IPS-NIHi7 (cell line): ENCODE measurements around the gene KCNH4.
A peak's percentile ranks its signal among the peaks of the same experiment; 100 is the strongest.
"Not testable (repeated sequence)": the region's sequence is repeated elsewhere in the genome, so short reads cannot be mapped to it uniquely, and the experiment has no call there.

Source experiments
- DNase-seq: peaks from one replicate; pipeline ENCODE4 v3.0.0; 2012; ENCODE audit warnings: mixed read lengths; ENCODE audit errors: extremely low spot score

The KCNH4 gene

GRCh38 chr17:42178817-42179216 is 2.1 kb downstream of the KCNH4 start:
- DNase-seq, result no peak

- DNase-seq, result no peak
Observed at GRCh38 chr17:42177684-42178083, 3.3 kb downstream of the KCNH4 start.

- DNase-seq, result no peak
Observed at GRCh38 chr17:42174126-42174783, 6.7 kb downstream of the KCNH4 start.

GRCh38 chr17:42171831-42172230 is 9.1 kb downstream of the KCNH4 start:
- peak; percentile 57 for DNase-seq

- DNase-seq, result no peak
Observed at GRCh38 chr17:42169351-42169750, 11.6 kb downstream of the KCNH4 start.

GRCh38 chr17:42167807-42168206 is 13.1 kb downstream of the KCNH4 start:
- DNase-seq, result no peak

- no peak for DNase-seq
Observed at GRCh38 chr17:42166196-42166763, 14.7 kb downstream of the KCNH4 start.

GRCh38 chr17:42165751-42166150 is 15.2 kb downstream of the KCNH4 start:
- DNase-seq, result no peak

GRCh38 chr17:42163696-42164407 is 17.1 kb downstream of the KCNH4 start:
- no peak for DNase-seq

- peak; percentile 81 for DNase-seq
Observed at GRCh38 chr17:42163113-42163512, 17.8 kb downstream of the KCNH4 start.

GRCh38 chr17:42160531-42160910 is 20.4 kb downstream of the KCNH4 start:
- no peak for DNase-seq

GRCh38 chr17:42159796-42160530 is 21.0 kb downstream of the KCNH4 start:
- no peak for DNase-seq

GRCh38 chr17:42155614-42156045 is 25.3 kb downstream of the KCNH4 start:
- DNase-seq, result peak; percentile 68

- no peak for DNase-seq
Observed at GRCh38 chr17:42153919-42154742, 26.8 kb downstream of the KCNH4 start.

GRCh38 chr17:42146911-42147607 is 33.9 kb downstream of the KCNH4 start:
- no peak for DNase-seq

GRCh38 chr17:42143138-42143537 is 37.8 kb downstream of the KCNH4 start:
- DNase-seq, result not testable (repeated sequence)

- no peak for DNase-seq
Observed at GRCh38 chr17:42142371-42142896, 38.5 kb downstream of the KCNH4 start.

- no peak for DNase-seq
Observed at GRCh38 chr17:42141382-42141781, 39.6 kb downstream of the KCNH4 start.

GRCh38 chr17:42140690-42141089 is 40.3 kb downstream of the KCNH4 start:
- DNase-seq, result not testable (repeated sequence)

- no peak for DNase-seq
Observed at GRCh38 chr17:42138749-42139492, 42.0 kb downstream of the KCNH4 start.
